HPDE6-E6E7 (cell line): ENCODE data around the gene TRPM2.

ENCODE experiments used
- DNase-seq: peaks from one replicate; pipeline ENCODE4 v3.0.0; 2011; ENCODE audit warnings: missing footprints; ENCODE audit errors: extremely low spot score

TRPM2 gene

GRCh38 chr21:44429894-44430293, 76.5 kb downstream of the TRPM2 start:
- DNase-seq: no peak

- no peak for DNase-seq
Observed at GRCh38 chr21:44431300-44431699, 77.9 kb downstream of the TRPM2 start.

GRCh38 chr21:44432841-44433790, 79.7 kb downstream of the TRPM2 start:
- no peak for DNase-seq

- DNase-seq: no peak
Observed at GRCh38 chr21:44433791-44434567, 80.6 kb downstream of the TRPM2 start.

- no peak for DNase-seq
Observed at GRCh38 chr21:44434568-44434925, 81.1 kb downstream of the TRPM2 start.

- DNase-seq: no peak
Observed at GRCh38 chr21:44434936-44435635, 81.7 kb downstream of the TRPM2 start.

- DNase-seq: no peak
Observed at GRCh38 chr21:44436111-44436611, 82.7 kb downstream of the TRPM2 start.

GRCh38 chr21:44436958-44437357, 83.5 kb downstream of the TRPM2 start:
- no peak for DNase-seq

GRCh38 chr21:44437371-44437695, 83.9 kb downstream of the TRPM2 start:
- DNase-seq: no peak

- DNase-seq: no peak
Observed at GRCh38 chr21:44437696-44438431, 84.4 kb downstream of the TRPM2 start.

- DNase-seq: no peak
Observed at GRCh38 chr21:44438531-44439210, 85.2 kb downstream of the TRPM2 start.

GRCh38 chr21:44439211-44439600, 85.8 kb downstream of the TRPM2 start:
- no peak for DNase-seq

GRCh38 chr21:44440241-44441040, 87.0 kb downstream of the TRPM2 start:
- no peak for DNase-seq

GRCh38 chr21:44441041-44441400, 87.6 kb downstream of the TRPM2 start:
- no peak for DNase-seq

GRCh38 chr21:44441581-44442265, 88.3 kb downstream of the TRPM2 start:
- no peak for DNase-seq

- no peak for DNase-seq
Observed at GRCh38 chr21:44442266-44443125, 89.1 kb downstream of the TRPM2 start.

GRCh38 chr21:44443291-44443890, 90.0 kb downstream of the TRPM2 start:
- DNase-seq: no peak

GRCh38 chr21:44443891-44444285, 90.5 kb downstream of the TRPM2 start:
- DNase-seq: no peak
